Right lobe of liver (tissue), 4 donors: ENCODE data around the gene UBQLNL.

Experiments
- CTCF ChIP-seq, 4 donors: fragments of 200-600 bp in 3 of 4; fragments of 450-650 bp in 1 of 4; IDR thresholded peaks; one replicate each; pipeline versions ENCODE4 v1.5.1 to v1.8.0; 2016 to 2022; ENCODE audit warnings: antibody characterized with exemption in 4 of 4, mild to moderate bottlenecking in 2 of 4
- POLR2A ChIP-seq: fragments of 450-650 bp; IDR thresholded peaks from one replicate; pipeline ENCODE4 v1.6.1; 2017; ENCODE audit warnings: antibody characterized with exemption, mild to moderate bottlenecking
- donor health status: DM: no; HTN: no; CAD: no.
- donor health status: DM: no; HTN: no; CAD: no.
- donor health status: DM: no; HTN: yes; CAD: no.

DNA sequence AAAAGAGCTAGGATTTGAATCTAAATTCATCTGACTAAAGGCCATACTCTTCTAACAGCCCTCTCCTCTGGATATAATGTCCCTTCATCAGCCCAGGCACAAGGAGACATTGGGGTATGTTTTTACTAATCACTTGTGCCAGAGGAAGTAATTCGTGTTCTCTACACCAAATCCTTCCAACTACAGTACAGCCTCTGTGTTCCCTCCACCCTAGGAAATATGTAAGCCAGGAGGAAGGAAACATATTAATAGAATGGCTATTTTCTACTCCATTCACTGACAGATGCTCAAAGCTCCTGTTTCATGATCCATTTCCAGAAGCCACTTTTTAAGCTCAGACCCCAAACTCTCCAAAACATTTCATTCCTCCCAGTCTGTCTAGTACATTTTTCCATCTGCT, 12.0 kb upstream of the UBQLNL start:
- TF ChIP-seq CTCF (IDR thresholded peaks at IDR 0.05) (no peak), POLR2A (no peak)
